Naive thymus-derived CD4-positive, alpha-beta T cell (primary cell): ENCODE data around the gene BDNF. TPM values are rescaled to one million over a fixed set of nuclear protein-coding genes. Genes with fewer than 3 reads are reported as not detected.

Experiments
- polyA plus RNA-seq, 2 donors: library from polyadenylated mRNA; unstranded; fragments of 300-500 nt; fragmentation: Illumina TruSeq; gene quantifications; one replicate each; pipeline ENCODE4 v1.2.3, GENCODE V29; 2021
- total RNA-seq, 6 experiments: library from RNA in 5 of 6; stranded (reverse) in 5 of 6; gene quantifications; 1 replicate in 5 of 6; 2 replicates in 1 of 6; pipeline ENCODE4 v1.2.3 and lab custom pipeline; 2021 to 2026

BDNF gene
- total and polyA plus RNA-seq, 7 experiments from 2014 or later, result not detected

Other genes with a start within 250 kb of the BDNF start
- 1 to 10 TPM in 2 of 5 experiments, under 1 TPM in 3; 0.05 to 1.5 (median 0.95) TPM for gene LGR4, start 227.7 kb downstream of the BDNF start, total RNA-seq
- gene LGR4, start 227.7 kb downstream of the BDNF start, polyA plus RNA-seq, result under 1 TPM; 0.05 to 0.07 TPM
- gene LIN7C, start 193.7 kb downstream of the BDNF start, total RNA-seq, result 10 to 100 TPM; 21.4 to 31.3 (median 25.4) TPM
- gene LIN7C, start 193.7 kb downstream of the BDNF start, polyA plus RNA-seq, result 10 to 100 TPM; 11.5 to 12.9 TPM